BE2C (cell line): ENCODE data around the gene MBIP.
"Not testable (repeated sequence)": the region's sequence is repeated elsewhere in the genome, so short reads cannot be mapped to it uniquely, and the experiment has no call there.

Experiments used
- DNase-seq: peaks from one replicate; pipeline ENCODE4 v3.0.0-alpha.2; 2020
- H3K27me3 ChIP-seq: fragments of 250-450 bp; sonication (Bioruptor Pico); 2 replicates; pipeline ENCODE4 v1.5.1; 2020; ENCODE audit warnings: mild to moderate bottlenecking
- H3K36me3 ChIP-seq: fragments of 250-450 bp; sonication (Bioruptor Pico); 2 replicates; pipeline ENCODE4 v1.5.1; 2020; ENCODE audit warnings: mild to moderate bottlenecking
- H3K4me1 ChIP-seq: fragments of 250-450 bp; sonication (Bioruptor Pico); 2 replicates; pipeline ENCODE4 v1.5.1; 2020
- H3K4me3 ChIP-seq: 2 replicates; pipeline ENCODE4 v1.5.1; 2011; ENCODE audit warnings: low read depth, low read length
- H3K9me3 ChIP-seq: fragments of 250-450 bp; sonication (Bioruptor Pico); 2 replicates; pipeline ENCODE4 v1.5.1; 2020
- CTCF ChIP-seq: IDR thresholded peaks from 2 replicates; pipeline ENCODE4 v1.5.1; 2012; ENCODE audit warnings: mild to moderate bottlenecking, low read depth, low read length

MBIP gene

GRCh38 chr14:36339816-36340215 is 19.4 kb upstream of the MBIP start:
- Histone ChIP-seq H3K4me3 (no peak overlapping the region), H3K4me1 (no peaks in the 10 kb centered on the region), H3K9me3 (no peaks in the 10 kb centered on the region), H3K36me3 (no peaks in the 10 kb centered on the region), H3K27me3 (peaks cover 2% of the 10 kb centered on the region; the same call in 1 of the 2 replicates)
- no peak for TF ChIP-seq CTCF
- no peak for DNase-seq

GRCh38 chr14:36333119-36333518 is 12.7 kb upstream of the MBIP start:
- Histone ChIP-seq H3K36me3 (no peaks in the 10 kb centered on the region), H3K9me3 (peaks cover 2% of the 10 kb centered on the region; the same call in 1 of the 2 replicates), H3K4me3 (no peak overlapping the region), H3K27me3 (peaks cover 9% of the 10 kb centered on the region), H3K4me1 (no peaks in the 10 kb centered on the region)
- TF ChIP-seq CTCF = no peak
- DNase-seq = no peak

- not testable (repeated sequence) for DNase-seq
These were observed 7.1 kb upstream of the MBIP start for GRCh38 chr14:36327573-36327972.

GRCh38 chr14:36325853-36326252 is 5.4 kb upstream of the MBIP start:
- no peak for DNase-seq
- Histone ChIP-seq H3K9me3 (peaks cover 2% of the 10 kb centered on the region; the same call in 1 of the 2 replicates), H3K4me1 (no peaks in the 10 kb centered on the region), H3K36me3 (no peaks in the 10 kb centered on the region), H3K4me3 (no peak overlapping the region), H3K27me3 (peaks cover 23% of the 10 kb centered on the region)
- TF ChIP-seq CTCF = no peak

More at GRCh38 chr14:36327573-36327972, 7.1 kb upstream of the MBIP start:
- H3K4me3 ChIP-seq, H3K36me3 ChIP-seq, H3K4me1 ChIP-seq, H3K9me3 ChIP-seq: not testable (repeated sequence)
- peaks cover 21% of the 10 kb centered on the region for H3K27me3 ChIP-seq

- no peak for TF ChIP-seq CTCF
- Histone ChIP-seq H3K27me3 (peaks cover 23% of the 10 kb centered on the region), H3K9me3 (no peaks in the 10 kb centered on the region), H3K36me3 (no peaks in the 10 kb centered on the region), H3K4me1 (no peaks in the 10 kb centered on the region), H3K4me3 (no peak overlapping the region)
- DNase-seq = no peak
These were observed 4.5 kb upstream of the MBIP start for GRCh38 chr14:36324897-36325296.

GRCh38 chr14:36320897-36321381 is 502 bp upstream of the MBIP start:
- no peaks in the 10 kb centered on the region for H3K9me3 ChIP-seq
- no peaks in the 10 kb centered on the region for H3K36me3 ChIP-seq
- H3K4me1 ChIP-seq = no peaks in the 10 kb centered on the region; the same call in 1 of the 2 replicates
- DNase-seq = no peak
- H3K27me3 ChIP-seq = peaks cover 23% of the 10 kb centered on the region
- no peak for TF ChIP-seq CTCF
- peak overlapping the region; percentile 99 for H3K4me3 ChIP-seq

- Histone ChIP-seq H3K4me1 (no peaks in the 10 kb centered on the region; the same call in 1 of the 2 replicates), H3K36me3 (no peaks in the 10 kb centered on the region), H3K9me3 (no peaks in the 10 kb centered on the region), H3K4me3 (peak overlapping the region; percentile 99), H3K27me3 (peaks cover 23% of the 10 kb centered on the region)
- no peak for TF ChIP-seq CTCF
- no peak for DNase-seq
These were observed 588 bp downstream of the MBIP start for GRCh38 chr14:36319899-36320199.
